Trophoblast cell (in vitro differentiated cells and primary cell): Measurements from ENCODE around the gene MTR.

Experiments
- DNase-seq, 2 donors: peaks; one replicate each; pipeline ENCODE4 v3.0.0-alpha.2; 2016
- H2AFZ ChIP-seq: 2 replicates; pipeline ENCODE4 v1.6.1; 2013; ENCODE audit warnings: low read length, moderate library complexity, mild to moderate bottlenecking; ENCODE audit not compliant: insufficient read depth, poor library complexity
- H2AK5ac ChIP-seq: 2 replicates; pipeline ENCODE4 v1.6.1; 2013; ENCODE audit warnings: mild to moderate bottlenecking, low read length
- H2BK120ac ChIP-seq: 2 replicates; pipeline ENCODE4 v1.6.1; 2013; ENCODE audit warnings: low read length, mild to moderate bottlenecking, moderate library complexity; ENCODE audit not compliant: insufficient read depth, poor library complexity
- H2BK12ac ChIP-seq: 2 replicates; pipeline ENCODE4 v1.6.1; 2013; ENCODE audit warnings: mild to moderate bottlenecking, low read length, moderate library complexity
- H2BK5ac ChIP-seq: 2 replicates; pipeline ENCODE4 v1.6.1; 2013; ENCODE audit warnings: low read length, low read depth, moderate library complexity, mild to moderate bottlenecking; ENCODE audit not compliant: poor library complexity
- H3K14ac ChIP-seq: 2 replicates; pipeline ENCODE4 v1.6.1; 2013; ENCODE audit warnings: mild to moderate bottlenecking, low read length
- H3K18ac ChIP-seq: 2 replicates; pipeline ENCODE4 v1.6.1; 2013; ENCODE audit warnings: mild to moderate bottlenecking, low read length
- H3K23ac ChIP-seq: 2 replicates; pipeline ENCODE4 v1.6.1; 2013; ENCODE audit warnings: low read length
- H3K27ac ChIP-seq: 2 replicates; pipeline ENCODE4 v1.5.1; 2013; ENCODE audit warnings: low read depth, mild to moderate bottlenecking, inconsistent platforms, low read length, moderate library complexity
- H3K27me3 ChIP-seq: 2 replicates; pipeline ENCODE4 v1.6.1; 2013; ENCODE audit warnings: inconsistent platforms, mild to moderate bottlenecking, low read length, moderate library complexity; ENCODE audit not compliant: insufficient read depth
- H3K36me3 ChIP-seq, 2 experiments: 1 replicate in 1 of 2; 2 replicates in 1 of 2; pipeline ENCODE4 v1.6.1; 2013; ENCODE audit warnings: low read length in 2 of 2, mild to moderate bottlenecking in 2 of 2, moderate library complexity in 1 of 2; ENCODE audit not compliant: insufficient read depth in 2 of 2, control insufficient read depth in 1 of 2
- H3K4ac ChIP-seq: 2 replicates; pipeline ENCODE4 v1.6.1; 2013; ENCODE audit warnings: low read depth, mild to moderate bottlenecking, low read length, moderate library complexity
- H3K4me1 ChIP-seq, 2 experiments: 1 replicate in 1 of 2; 2 replicates in 1 of 2; pipeline ENCODE4 v1.6.1; 2013; ENCODE audit warnings: low read length in 2 of 2, mild to moderate bottlenecking in 2 of 2, moderate library complexity in 1 of 2; ENCODE audit not compliant: insufficient read depth in 2 of 2, control insufficient read depth in 1 of 2
- H3K4me2 ChIP-seq: 2 replicates; pipeline ENCODE4 v1.6.1; 2013; ENCODE audit warnings: inconsistent platforms, mild to moderate bottlenecking, low read length, moderate library complexity
- H3K4me3 ChIP-seq: 2 replicates; pipeline ENCODE4 v1.5.1; 2013; ENCODE audit warnings: mild to moderate bottlenecking, low read depth, low read length, inconsistent platforms
- H3K79me1 ChIP-seq: one replicate; pipeline ENCODE4 v1.6.1; 2013; ENCODE audit warnings: low read length
- H3K79me2 ChIP-seq: 2 replicates; pipeline ENCODE4 v1.6.1; 2013; ENCODE audit warnings: low read length, mild to moderate bottlenecking; ENCODE audit not compliant: control insufficient read depth, insufficient read depth, poor library complexity
- H3K9ac ChIP-seq: 2 replicates; pipeline ENCODE4 v1.6.1; 2013; ENCODE audit warnings: mild to moderate bottlenecking, low read length
- H3K9me3 ChIP-seq: 2 replicates; pipeline ENCODE4 v1.6.1; 2013; ENCODE audit warnings: low read depth, mild to moderate bottlenecking, control low read depth, inconsistent platforms, low read length; ENCODE audit not compliant: insufficient read depth
- H4K12ac ChIP-seq: 2 replicates; pipeline ENCODE4 v1.6.1; 2013; ENCODE audit warnings: low read depth, mild to moderate bottlenecking, low read length, moderate library complexity
- H4K8ac ChIP-seq: 2 replicates; pipeline ENCODE4 v1.6.1; 2013; ENCODE audit warnings: low read depth, mild to moderate bottlenecking, low read length, moderate library complexity
- H4K91ac ChIP-seq: one replicate; pipeline ENCODE4 v1.6.1; 2013; ENCODE audit warnings: low read depth, mild to moderate bottlenecking, low read length, moderate library complexity
- WGBS: extraction: QIAGEN DNeasy Blood & Tissue Kit; methylation state at CpG from one replicate; pipeline ENCODE4 v1.1.7; 2013; ENCODE audit warnings: missing lambda C conversion rate; ENCODE audit not compliant: insufficient read length, insufficient coverage; ENCODE audit errors: extremely low coverage; 5-methylcytosine and 5-hydroxymethylcytosine counted together

Gene MTR

DNA sequence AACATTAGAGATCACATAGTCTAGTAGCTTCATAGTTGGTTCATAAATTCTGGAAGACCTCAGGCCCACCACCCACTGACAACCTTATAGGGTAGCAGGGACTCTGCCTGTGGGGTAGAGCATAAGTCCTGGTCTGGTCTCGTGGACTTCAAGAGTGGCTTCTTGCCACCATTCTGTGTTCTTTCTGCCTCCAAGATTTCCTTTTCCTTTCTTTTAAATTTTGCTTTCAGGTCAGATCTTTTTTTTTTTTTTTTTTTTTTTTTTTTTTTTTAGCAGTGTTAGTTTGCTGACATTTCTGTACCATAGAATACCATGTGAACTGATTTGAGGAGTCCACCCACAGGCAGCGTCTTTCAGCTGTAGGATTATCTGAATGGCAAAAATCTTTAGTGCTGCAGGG, 28.5 kb downstream of the MTR start:
- Histone ChIP-seq H2BK120ac (no peak overlapping the region), H3K79me2 (no peaks in the 10 kb centered on the region), H4K91ac (no peak overlapping the region), H3K14ac (no peak overlapping the region), H3K9me3 (no peaks in the 10 kb centered on the region), H3K4me3 (no peak overlapping the region), H2AK5ac (no peak overlapping the region), H3K18ac (no peak overlapping the region), H4K12ac (no peak overlapping the region), H3K27me3 (no peaks in the 10 kb centered on the region), H3K4me2 (no peak overlapping the region), H2BK12ac (no peak overlapping the region), H2AFZ (no peak overlapping the region), H3K23ac (no peak overlapping the region), H3K27ac (no peak overlapping the region), H3K4me1 (no peaks in the 10 kb centered on the region), H3K36me3 (peaks cover 6 to 15% of the 10 kb centered on the region in 2 experiments), H3K9ac (no peak overlapping the region), H4K8ac (no peak overlapping the region), H3K4ac (no peak overlapping the region), H2BK5ac (no peak overlapping the region), H3K79me1 (no peaks in the 10 kb centered on the region)
- whole genome bisulfite sequencing: no CpG with 5 or more reads among the region's 2 CpGs
- no peak for DNase-seq

GRCh38 chr1:236829085-236829484, 34.0 kb downstream of the MTR start:
- Histone ChIP-seq H3K27me3 (no peaks in the 10 kb centered on the region), H3K23ac (no peak overlapping the region), H4K91ac (no peak overlapping the region), H3K4me1 (no peaks in the 10 kb centered on the region), H3K4ac (no peak overlapping the region), H2AFZ (no peak overlapping the region), H3K79me1 (no peaks in the 10 kb centered on the region), H3K79me2 (no peaks in the 10 kb centered on the region), H3K18ac (no peak overlapping the region), H3K14ac (no peak overlapping the region), H4K8ac (no peak overlapping the region), H2AK5ac (no peak overlapping the region), H2BK5ac (no peak overlapping the region), H4K12ac (no peak overlapping the region), H3K4me2 (no peak overlapping the region), H3K36me3 (peaks cover 4 to 18% of the 10 kb centered on the region in 2 experiments), H2BK120ac (no peak overlapping the region), H3K4me3 (no peak overlapping the region), H3K9me3 (no peaks in the 10 kb centered on the region), H2BK12ac (no peak overlapping the region), H3K9ac (no peak overlapping the region), H3K27ac (no peak overlapping the region)
- no CpG with 5 or more reads among the region's 3 CpGs for WGBS
- peak in 1 of 2 donors; percentile 9 for DNase-seq

DNA sequence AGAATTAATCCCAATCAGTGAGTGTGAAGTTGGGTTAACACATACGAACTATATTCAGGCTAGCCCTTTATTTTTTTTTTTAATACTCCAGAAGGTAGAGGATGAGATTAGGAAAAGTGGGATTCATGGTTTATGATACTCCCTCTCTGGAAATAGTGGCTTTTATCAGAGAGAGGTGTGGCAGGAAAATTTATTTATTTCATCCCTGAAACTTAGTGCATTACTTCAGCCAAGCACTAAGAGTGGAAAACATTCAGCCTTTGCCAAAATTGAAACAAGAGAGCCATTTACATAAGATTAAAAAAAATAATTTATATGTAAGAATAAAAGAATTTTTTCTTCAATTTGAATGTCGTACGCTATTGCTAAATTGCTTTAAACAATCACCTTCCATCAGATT, 35.0 kb downstream of the MTR start:
- Histone ChIP-seq H3K4ac (no peak overlapping the region), H3K4me3 (no peak overlapping the region), H3K4me2 (no peak overlapping the region), H2AK5ac (no peak overlapping the region), H3K79me1 (no peaks in the 10 kb centered on the region), H4K91ac (no peak overlapping the region), H4K12ac (no peak overlapping the region), H4K8ac (no peak overlapping the region), H3K18ac (no peak overlapping the region), H2BK12ac (no peak overlapping the region), H3K79me2 (no peaks in the 10 kb centered on the region), H3K23ac (no peak overlapping the region), H3K27me3 (no peaks in the 10 kb centered on the region), H3K4me1 (peaks cover 0 to 2% of the 10 kb centered on the region in 2 experiments), H3K36me3 (peaks cover 4 to 16% of the 10 kb centered on the region in 2 experiments), H3K14ac (no peak overlapping the region), H2AFZ (no peak overlapping the region), H3K27ac (no peak overlapping the region), H2BK5ac (no peak overlapping the region), H2BK120ac (no peak overlapping the region), H3K9ac (no peak overlapping the region), H3K9me3 (no peaks in the 10 kb centered on the region)
- WGBS: no CpG with 5 or more reads among the region's 3 CpGs
- DNase-seq: no peak

DNA sequence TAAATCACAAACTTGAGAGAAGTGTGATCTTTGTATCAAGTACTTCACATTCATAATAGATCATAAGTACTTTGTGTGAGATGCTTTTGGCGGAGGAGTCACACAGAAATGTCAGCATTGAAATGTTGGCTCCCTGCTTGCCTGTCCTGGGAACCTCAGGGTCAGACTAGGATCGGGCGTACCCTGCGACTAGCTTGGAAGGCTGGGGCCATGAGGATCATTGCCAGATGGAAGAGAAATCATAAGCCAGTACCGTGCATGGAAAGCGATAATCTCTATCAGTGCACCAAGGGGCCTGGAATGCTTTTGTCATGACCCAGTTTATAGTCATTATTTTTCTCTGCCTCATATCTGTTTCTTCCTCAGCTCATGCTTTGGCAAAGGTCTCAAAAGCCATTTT, 35.5 kb downstream of the MTR start:
- H3K27ac ChIP-seq: no peak overlapping the region
- H2AFZ ChIP-seq: no peak overlapping the region
- H3K27me3 ChIP-seq: no peaks in the 10 kb centered on the region
- no peak overlapping the region for H2BK5ac ChIP-seq
- peaks cover 2% of the 10 kb centered on the region for H3K79me1 ChIP-seq
- no peak overlapping the region for H3K4me3 ChIP-seq
- H2AK5ac ChIP-seq: no peak overlapping the region
- H3K9me3 ChIP-seq: no peaks in the 10 kb centered on the region
- H4K12ac ChIP-seq: no peak overlapping the region
- H4K91ac ChIP-seq: no peak overlapping the region
- no peak overlapping the region for H3K4ac ChIP-seq
- H3K18ac ChIP-seq: no peak overlapping the region
- peaks cover 4 to 13% of the 10 kb centered on the region in 2 experiments for H3K36me3 ChIP-seq
- no peak overlapping the region for H3K9ac ChIP-seq
- H3K79me2 ChIP-seq: no peaks in the 10 kb centered on the region
- H3K14ac ChIP-seq: no peak overlapping the region
- no peak overlapping the region for H2BK12ac ChIP-seq
- H3K4me2 ChIP-seq: no peak overlapping the region
- peaks cover 0 to 6% of the 10 kb centered on the region in 2 experiments for H3K4me1 ChIP-seq
- H2BK120ac ChIP-seq: no peak overlapping the region
- WGBS: no CpG with 5 or more reads among the region's 6 CpGs
- DNase-seq: no peak
- H4K8ac ChIP-seq: no peak overlapping the region
- H3K23ac ChIP-seq: no peak overlapping the region
